ENCODE results near the gene FAS.

The FAS gene

GRCh38 chr10:88990384-88991160 is at the start of gene FAS:
Gene FAS (plus strand): TSS chr10:88990798. CDS start chr10:88990877, 79 bp downstream.
- peak; percentile 81 for DNase-seq (ENCODE audit: low spot score)

DNA sequence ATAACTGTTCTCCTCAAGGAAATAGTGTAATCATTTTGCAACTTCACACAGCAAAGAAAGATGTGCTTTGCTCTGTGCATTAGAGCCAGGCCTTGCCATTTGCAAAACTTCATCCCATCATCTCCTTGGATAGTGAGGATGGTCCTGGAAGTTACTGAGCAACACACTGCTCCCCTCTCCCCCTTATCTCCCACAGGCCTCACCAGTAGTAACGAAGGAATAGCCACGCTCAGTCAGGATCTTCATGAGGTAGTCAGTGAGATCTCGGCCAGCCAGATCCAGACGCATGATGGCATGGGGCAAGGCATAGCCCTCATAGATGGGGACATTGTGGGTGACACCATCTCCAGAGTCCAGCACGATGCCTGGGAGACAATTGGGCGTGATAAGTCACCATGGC is 49.6 kb upstream of the FAS start:
- DNase-seq (ENCODE audit: low spot score) = no peak

DNA sequence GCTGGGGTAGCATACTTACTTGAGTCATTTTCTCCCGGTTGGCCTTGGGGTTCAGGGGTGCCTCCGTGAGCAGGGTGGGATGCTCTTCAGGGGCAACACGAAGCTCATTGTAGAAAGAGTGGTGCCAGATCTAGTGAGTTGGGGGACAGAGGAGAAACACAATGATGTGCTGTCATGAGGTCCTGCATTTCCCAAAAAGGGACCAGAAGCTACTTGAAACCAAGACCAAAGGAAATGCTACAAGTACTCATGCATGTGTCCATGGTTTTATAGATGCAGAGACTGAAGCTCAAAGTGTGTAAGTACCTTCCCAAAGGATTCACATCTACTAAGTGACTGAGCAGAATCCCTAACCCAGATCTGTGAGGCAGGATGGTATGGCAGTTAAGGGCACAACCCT is 46.8 kb upstream of the FAS start:
- no peak for DNase-seq (ENCODE audit: low spot score)

DNA sequence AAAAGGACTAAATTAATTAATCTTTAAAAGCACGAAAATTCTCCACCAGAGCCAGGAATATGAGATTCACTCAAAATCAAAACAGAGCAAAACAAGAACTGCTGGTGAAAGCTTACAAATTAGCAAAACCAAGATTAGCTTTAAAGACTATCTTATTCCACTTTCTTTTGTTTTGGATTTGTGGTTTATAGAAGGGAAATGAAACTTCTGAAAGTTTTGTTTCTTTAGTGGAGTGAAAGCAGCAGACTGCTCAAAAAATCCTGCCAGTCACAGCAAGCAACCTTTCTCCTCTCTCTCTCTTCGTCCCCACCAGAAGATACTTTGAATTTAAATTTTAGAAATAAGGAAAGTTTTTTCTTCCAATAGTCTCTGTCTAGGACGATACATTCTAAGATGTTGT is 45.8 kb upstream of the FAS start:
- DNase-seq (ENCODE audit: low spot score) = no peak

- no peak for DNase-seq (ENCODE audit: low spot score)
Measured at GRCh38 chr10:88946200-88946599, 44.4 kb upstream of the FAS start.

DNA sequence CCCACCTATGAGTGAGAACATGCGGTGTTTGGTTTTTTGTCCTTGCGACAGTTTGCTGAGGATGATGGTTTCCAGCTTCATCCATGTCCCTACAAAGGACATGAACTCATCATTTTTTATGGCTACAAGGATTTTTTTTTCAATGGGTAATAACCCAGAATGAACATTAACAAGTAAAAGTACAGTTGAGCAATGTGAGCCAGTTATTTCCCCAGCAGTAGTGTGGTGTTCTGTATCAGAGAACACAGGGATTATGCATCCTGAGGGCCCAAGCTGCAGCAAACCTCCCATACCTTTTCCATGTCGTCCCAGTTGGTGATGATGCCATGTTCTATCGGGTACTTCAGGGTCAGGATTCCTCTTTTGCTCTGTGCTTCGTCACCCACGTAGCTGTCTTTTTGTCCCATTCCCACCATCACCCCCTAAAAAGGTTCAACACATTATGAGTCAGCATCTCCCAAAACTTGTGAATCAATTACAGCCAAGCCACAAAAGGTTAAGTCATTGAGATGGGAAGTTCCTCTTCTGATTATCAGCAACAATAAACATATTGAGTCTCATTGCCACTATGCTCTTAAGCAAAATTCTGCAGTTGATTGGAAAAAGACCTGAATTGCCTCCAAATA is 43.5 kb upstream of the FAS start:
- DNase-seq (ENCODE audit: low spot score) = no peak

- no peak for DNase-seq (ENCODE audit: low spot score)
Measured at GRCh38 chr10:88949051-88949450, 41.5 kb upstream of the FAS start.

DNA sequence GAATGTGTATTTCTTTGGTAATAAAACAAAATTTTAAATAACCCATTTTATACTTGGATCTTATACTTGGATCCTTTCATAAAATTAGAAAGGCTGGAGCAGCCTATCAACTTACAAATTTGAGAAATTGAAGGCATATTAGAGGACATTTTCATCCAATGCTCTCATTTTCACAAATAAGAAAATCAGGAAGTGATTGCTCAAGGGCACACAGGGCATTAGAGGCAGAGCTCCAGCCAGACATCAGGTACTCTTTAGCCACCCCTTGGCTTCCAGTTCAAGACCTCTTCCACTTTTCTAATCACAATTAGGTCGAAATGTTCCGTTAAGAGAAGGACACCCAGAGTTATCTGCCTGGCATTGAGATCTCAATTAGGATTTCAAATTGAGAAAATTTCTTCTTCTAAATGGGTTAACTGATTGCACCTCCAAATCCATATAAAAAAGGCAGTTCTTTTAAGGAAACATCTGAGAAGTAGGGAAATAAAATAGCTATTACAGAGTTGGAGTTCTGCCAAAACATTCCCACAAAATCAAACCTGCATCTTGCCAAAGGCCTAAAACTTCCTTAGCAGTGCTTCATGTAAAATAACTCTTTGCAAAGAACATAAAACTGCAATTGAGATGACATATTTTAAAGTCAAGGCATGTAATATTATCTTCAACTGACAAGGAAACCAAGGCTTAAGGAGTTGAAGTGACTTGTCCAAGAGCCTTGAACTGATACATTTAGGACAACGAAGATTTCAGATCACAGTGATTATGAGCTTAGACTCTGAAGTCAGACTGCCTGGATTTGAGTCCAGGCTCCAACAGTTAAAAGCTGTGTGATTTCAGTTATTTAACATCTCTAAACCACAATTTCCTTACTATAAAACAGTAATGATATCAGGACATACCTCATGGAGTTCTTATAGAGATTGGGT is 40.4 kb upstream of the FAS start:
- no peak for DNase-seq (ENCODE audit: low spot score)

- peak; percentile 14 for DNase-seq (ENCODE audit: low spot score)
Measured at GRCh38 chr10:88952647-88953111, 37.9 kb upstream of the FAS start, which contains the start of gene ACTA2. Gene ACTA2 (minus strand): TSS chr10:88952773. CDS start chr10:88948930, 3,843 bp downstream.

DNA sequence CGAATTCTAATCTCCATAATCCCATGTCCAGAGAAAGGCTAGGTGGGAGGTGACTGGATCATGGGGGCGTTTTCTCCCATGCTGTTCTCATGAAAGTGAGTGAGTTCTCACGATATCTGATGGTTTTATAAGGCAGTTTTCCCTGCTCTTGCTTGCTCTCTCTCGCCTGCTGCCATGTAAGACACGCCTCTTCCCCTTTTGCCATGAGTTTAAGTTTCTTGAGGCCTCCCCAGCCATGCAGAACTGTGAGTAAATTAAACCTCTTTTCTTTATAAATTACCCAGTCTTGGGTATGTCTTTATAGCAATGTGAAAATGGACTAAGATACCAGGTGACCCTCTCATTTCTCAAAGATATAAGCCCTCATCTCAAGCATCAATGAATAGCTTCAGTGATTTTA is 36.9 kb upstream of the FAS start:
- no peak for DNase-seq (ENCODE audit: low spot score)

- DNase-seq (ENCODE audit: low spot score) = no peak
Measured at GRCh38 chr10:88954458-88955083, 36.0 kb upstream of the FAS start.

DNA sequence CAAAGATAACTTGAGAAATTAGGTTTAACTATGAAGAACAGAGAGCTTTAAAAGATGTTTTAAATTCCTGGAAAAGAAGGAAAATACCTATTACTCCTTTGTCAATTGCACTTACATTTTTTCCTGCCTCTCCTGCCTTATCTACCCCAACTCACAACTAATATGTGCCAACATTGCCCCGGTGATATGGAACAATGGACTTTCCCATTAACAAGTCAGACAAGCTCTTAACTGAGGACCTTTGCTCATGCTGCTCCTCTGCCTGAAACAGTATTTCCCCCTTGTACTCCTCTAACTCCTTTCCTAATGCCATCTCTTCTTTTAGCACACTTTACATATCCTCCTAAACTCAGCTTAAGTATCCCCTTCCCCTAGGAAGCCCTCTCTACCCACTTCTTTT is 33.2 kb upstream of the FAS start:
- DNase-seq (ENCODE audit: low spot score) = no peak

DNA sequence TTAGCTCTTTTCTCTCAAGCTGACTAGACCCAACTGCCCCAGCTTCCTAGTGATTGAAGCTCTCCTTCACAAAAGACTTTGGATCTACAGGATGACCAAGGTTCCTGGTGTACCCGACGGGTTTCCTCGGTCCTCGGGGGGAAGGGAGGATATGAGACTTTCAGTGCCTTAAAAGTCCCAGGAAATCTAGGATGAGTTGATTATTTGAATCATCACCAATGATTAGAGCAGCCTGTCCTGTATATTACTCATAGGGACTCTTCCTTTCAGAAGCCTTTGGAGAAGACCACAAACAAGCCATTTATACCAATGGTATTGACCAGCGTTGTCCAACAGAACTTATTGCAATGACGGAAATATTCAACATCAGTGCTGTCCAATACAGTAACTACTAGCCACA is 31.9 kb upstream of the FAS start:
- no peak for DNase-seq (ENCODE audit: low spot score)

DNA sequence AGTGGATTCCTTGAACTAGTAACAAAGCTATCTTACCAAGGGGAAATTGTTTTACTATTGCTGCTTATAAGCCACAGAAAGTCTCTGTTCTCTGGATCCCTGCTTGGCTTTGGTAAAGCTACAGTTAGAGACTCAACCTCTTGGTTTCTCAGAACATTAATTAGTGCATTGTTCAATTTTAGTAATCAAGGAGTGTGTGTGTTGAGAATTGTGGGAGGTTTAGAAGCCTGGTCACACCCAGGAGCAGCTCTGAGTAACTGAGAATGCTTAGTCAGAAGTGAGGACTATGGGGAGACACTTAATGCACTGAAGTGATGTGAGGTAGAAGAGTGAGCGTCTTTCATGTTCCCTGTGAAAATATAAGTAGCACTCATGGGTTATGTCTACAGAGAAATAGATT is 29.8 kb upstream of the FAS start:
- no peak for DNase-seq (ENCODE audit: low spot score)

- DNase-seq (ENCODE audit: low spot score) = no peak
Measured at GRCh38 chr10:88961266-88961665, 29.3 kb upstream of the FAS start.

- DNase-seq (ENCODE audit: low spot score) = no peak
Measured at GRCh38 chr10:88962336-88962735, 28.3 kb upstream of the FAS start.

DNA sequence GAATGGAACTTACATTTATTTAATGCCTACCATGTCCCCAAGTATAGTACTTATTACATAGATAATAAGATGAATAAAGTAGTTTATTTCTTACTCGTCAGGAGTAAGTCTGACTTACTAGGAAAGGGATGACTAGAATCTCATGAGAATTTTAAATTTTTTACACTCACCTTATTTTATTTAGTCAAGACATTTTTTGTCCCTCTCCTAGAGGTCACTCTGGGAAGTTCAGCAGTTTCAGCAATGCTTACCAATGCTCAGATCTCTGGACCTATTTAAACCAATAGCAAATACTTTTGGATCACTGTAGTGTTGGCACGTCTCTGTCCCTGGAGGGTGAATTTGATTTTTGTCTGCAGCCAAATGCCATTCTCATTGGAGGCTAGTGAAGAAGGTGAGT is 27.3 kb upstream of the FAS start:
- no peak for DNase-seq (ENCODE audit: low spot score)

DNA sequence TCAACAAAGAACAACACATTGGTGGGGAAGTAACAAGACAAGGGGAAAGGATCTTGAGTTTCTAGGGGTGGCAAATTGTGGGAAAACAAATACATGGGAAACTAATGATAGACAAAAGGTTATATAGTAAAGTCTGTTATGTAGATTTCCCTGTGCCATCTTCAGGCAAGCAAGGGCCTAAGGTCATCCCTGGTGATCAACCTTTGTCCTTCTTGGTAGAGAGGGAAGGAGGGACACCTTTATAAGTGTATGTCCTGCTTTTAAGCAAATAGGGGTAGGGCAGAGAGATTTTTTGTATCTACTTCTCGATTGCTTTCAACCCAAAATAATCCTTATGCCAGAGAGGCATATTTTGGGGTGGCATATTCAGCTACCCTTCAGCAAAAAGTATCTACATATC is 26.2 kb upstream of the FAS start:
- DNase-seq (ENCODE audit: low spot score) = no peak

DNA sequence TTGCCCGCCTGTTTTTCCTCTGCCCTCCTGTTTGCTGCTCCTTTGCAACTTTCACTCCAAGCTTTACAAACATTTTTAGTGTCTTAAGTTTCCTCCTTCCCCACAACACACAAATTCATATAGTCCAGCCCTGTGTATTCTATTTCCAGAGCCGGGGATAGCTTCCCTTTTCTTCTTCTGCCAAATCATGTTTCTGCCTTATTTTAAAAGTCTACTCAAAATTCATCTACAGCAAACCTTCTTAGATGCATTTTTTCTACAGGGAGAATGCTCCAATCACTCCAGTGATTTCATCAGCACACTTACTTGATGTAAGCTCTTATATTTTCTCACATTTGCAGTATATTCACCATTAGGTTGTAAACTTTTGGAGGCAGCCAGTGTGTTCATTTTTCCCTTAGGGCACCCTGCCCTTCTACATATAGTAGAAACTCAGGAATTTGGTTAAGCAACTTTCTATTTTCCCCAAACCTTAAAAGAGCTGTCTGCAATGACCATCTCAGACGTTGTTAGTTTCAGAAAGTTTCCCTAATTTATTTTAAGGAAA is 25.7 kb upstream of the FAS start:
- DNase-seq (ENCODE audit: low spot score) = no peak

GRCh38 chr10:88966797-88967196 is 23.8 kb upstream of the FAS start:
- DNase-seq (ENCODE audit: low spot score) = no peak

DNA sequence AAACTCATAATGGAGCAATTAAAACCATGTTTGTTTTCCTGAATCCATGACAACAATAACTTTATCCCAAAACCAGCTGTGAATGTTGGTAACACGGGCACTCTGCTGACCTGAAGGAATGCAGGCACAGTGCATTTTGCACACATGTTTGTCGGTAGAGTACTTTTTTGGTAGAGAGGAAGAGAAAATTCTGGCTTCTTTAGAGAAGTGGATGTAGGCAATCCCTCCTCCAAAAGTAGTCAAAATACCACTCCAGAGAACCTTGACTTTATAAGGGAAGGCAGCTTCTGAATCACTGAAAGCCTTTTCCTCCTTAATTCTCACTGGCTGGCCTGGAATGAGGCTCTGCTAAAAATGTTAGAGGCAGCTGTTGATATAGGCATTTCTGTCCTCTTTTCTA is 22.2 kb upstream of the FAS start:
- DNase-seq (ENCODE audit: low spot score) = no peak
